GM06990 (cell line): ENCODE data around the gene ARID4B.
"Not testable (repeated sequence)": the region's sequence is repeated elsewhere in the genome, so short reads cannot be mapped to it uniquely, and the experiment has no call there.

Experiments
- DNase-seq: peaks from one replicate; pipeline ENCODE4 v3.0.0-alpha.2; 2011; ENCODE audit not compliant: insufficient read length; ENCODE audit errors: extremely low read depth
- H3K27me3 ChIP-seq: replicated peaks from 2 replicates; pipeline ENCODE4 v1.6.0; 2011; ENCODE audit warnings: low read length; ENCODE audit not compliant: control insufficient read depth, insufficient read depth
- H3K36me3 ChIP-seq: 2 replicates; pipeline ENCODE4 v1.5.1; 2011; ENCODE audit warnings: low read length; ENCODE audit not compliant: control insufficient read depth, insufficient read depth
- H3K4me3 ChIP-seq: replicated peaks from 2 replicates; pipeline ENCODE4 v1.5.1; 2011; ENCODE audit warnings: low read depth, mild to moderate bottlenecking, control low read depth, low read length
- CTCF ChIP-seq: IDR thresholded peaks from 2 replicates; pipeline ENCODE4 v1.5.1; 2011; ENCODE audit warnings: low read length, control low read depth, mild to moderate bottlenecking, inconsistent platforms; ENCODE audit not compliant: insufficient read depth, poor library complexity, severe bottlenecking

Gene ARID4B

DNA sequence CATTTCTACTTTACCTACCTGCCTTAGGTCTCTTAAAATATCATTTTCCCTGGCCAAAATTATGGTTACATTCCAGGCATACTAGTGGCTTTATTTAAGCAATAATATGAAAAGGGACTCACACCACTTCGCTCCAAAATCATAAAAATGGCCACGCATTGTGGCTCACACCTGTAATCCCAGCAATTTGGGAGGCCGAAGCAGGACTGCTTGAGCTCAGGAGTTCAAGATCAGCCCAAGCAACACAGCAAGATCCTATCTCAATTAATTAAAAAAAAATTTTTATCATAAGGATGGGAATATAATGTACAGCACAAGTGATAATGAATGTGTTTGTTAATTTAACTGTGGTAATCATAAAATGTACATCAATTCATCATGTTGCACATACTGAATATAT, 65.4 kb downstream of the ARID4B start:
- no peak for TF ChIP-seq CTCF
- no peak overlapping the region for H3K4me3 ChIP-seq
- no peak for DNase-seq
- H3K36me3 ChIP-seq = no peaks in the 10 kb centered on the region
- no peaks in the 10 kb centered on the region for H3K27me3 ChIP-seq

DNA sequence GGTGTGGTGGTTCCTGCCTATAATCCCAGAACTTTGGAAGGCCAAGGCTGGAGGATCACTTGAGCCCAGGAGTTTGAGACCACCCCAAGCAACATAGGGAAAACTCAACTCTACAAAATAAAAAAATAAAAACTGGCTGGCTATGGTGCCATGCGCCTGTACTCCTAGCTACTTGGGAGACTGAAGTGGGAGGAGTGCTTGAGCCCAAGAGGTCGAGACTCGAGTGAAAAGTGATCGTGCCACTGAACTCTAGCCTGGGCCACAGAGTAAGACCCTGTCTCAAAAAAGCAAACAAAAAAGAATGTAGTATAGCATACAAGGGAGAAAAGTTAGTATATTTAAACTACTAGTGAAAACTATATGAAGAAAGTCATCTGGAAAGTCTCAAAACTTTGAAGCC, 66.7 kb downstream of the ARID4B start:
- no peak overlapping the region for H3K4me3 ChIP-seq
- DNase-seq = no peak
- no peak for TF ChIP-seq CTCF

DNA sequence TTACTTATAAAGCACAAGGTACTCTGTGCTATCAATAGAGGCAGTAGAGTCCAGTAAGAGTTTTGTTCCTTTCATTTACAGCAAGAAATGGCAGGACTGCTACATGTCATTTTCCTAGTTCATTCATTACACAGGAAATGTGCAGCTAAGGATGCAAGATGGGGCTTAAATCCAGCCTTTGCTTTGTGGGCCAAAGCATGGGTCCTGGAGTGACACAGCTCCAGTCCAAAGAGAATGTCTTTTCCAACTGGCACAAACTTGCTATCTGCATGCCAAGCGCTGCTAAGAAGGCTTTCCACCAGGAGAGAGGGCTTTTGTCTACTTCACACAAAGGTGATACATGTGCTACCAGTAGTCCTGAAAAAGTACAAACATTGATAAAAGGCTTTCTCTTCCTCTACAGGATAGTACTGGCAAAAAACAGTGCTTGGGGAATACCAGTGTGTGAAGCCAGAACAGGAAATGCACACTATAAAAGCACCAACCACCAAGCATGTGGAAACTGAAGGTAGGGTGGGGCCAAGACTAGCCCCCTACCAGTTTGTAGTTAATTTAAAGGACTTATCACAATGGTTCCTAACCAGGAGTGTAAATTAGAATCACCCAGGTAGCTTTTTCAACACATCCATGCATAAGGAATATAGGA, 68.7 kb downstream of the ARID4B start:
- no peak for DNase-seq
- no peak for TF ChIP-seq CTCF

More for the DNA sequence above, 66.7 kb downstream of the ARID4B start:
- H3K27me3 ChIP-seq = no peaks in the 10 kb centered on the region
- no peaks in the 10 kb centered on the region for H3K36me3 ChIP-seq

GRCh38 chr1:235258068-235258467, 69.9 kb downstream of the ARID4B start:
- H3K36me3 ChIP-seq, H3K27me3 ChIP-seq, DNase-seq, H3K4me3 ChIP-seq: not testable (repeated sequence)

More for the DNA sequence above, 68.7 kb downstream of the ARID4B start:
- no peaks in the 10 kb centered on the region for H3K27me3 ChIP-seq
- H3K36me3 ChIP-seq = no peaks in the 10 kb centered on the region
- 0 out of 2 replicates have a peak overlapping the region, but pooled peaks have one; percentile 7 for H3K4me3 ChIP-seq

- TF ChIP-seq CTCF = no peak
- H3K36me3 ChIP-seq = no peaks in the 10 kb centered on the region
- no peak overlapping the region for H3K4me3 ChIP-seq
- DNase-seq = no peak
- H3K27me3 ChIP-seq = no peaks in the 10 kb centered on the region
Measured at GRCh38 chr1:235254721-235255120, 73.3 kb downstream of the ARID4B start.

- no peak for DNase-seq
- peak; percentile 83 for TF ChIP-seq CTCF
Measured at GRCh38 chr1:235253219-235253962, 74.6 kb downstream of the ARID4B start.

More at GRCh38 chr1:235253219-235253962, 74.6 kb downstream of the ARID4B start:
- H3K27me3 ChIP-seq = no peaks in the 10 kb centered on the region
- no peaks in the 10 kb centered on the region for H3K36me3 ChIP-seq
- H3K4me3 ChIP-seq = no peak overlapping the region
